Measurements from ENCODE around the gene TBC1D4. TPM values are rescaled to one million over a fixed set of nuclear protein-coding genes. Genes with fewer than 3 reads are reported as not detected.

TBC1D4 gene
- polyA plus RNA-seq, 1 experiment = 8.0 TPM

DNA sequence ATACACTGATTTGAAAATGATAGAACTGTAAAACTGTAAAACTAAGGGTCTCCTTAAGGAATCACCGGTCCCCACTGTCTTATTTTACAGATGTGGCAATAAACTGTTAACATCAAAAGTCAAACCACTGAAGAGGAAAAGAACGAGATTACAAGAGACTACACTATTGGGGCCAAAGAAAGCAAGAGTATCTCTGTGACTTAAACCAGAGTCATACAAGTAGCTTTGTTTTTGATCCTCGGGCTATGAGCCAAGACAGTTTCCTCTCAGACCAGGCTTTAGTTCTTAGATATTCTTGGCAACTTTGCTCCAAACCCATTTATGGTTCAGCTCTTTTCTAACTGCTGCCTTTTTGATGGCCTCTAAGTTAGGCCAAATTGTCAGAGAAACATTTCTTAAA, 113.8 kb downstream of the TBC1D4 start:
- CTCF ChIA-PET = interaction anchor here (0.7 to 2.8 kb wide), 6 partner anchors 10 to 182 kb away, joined by 3 to 21 read pairs (median 4); partner anchors contain the start of gene TBC1D4
- Histone ChIP-seq H3K4me3 (ENCODE audit: low read depth, low read length) (no peak overlapping the region), H3K27me3 (ENCODE audit: control insufficient read depth, insufficient read depth, low read length) (no peaks in the 10 kb centered on the region), H3K9me3 (ENCODE audit: control insufficient read depth, insufficient read depth, low read length) (no peaks in the 10 kb centered on the region), H3K27ac (ENCODE audit: low read depth, low read length) (no peak overlapping the region)
- TF ChIP-seq, protein P1, sequence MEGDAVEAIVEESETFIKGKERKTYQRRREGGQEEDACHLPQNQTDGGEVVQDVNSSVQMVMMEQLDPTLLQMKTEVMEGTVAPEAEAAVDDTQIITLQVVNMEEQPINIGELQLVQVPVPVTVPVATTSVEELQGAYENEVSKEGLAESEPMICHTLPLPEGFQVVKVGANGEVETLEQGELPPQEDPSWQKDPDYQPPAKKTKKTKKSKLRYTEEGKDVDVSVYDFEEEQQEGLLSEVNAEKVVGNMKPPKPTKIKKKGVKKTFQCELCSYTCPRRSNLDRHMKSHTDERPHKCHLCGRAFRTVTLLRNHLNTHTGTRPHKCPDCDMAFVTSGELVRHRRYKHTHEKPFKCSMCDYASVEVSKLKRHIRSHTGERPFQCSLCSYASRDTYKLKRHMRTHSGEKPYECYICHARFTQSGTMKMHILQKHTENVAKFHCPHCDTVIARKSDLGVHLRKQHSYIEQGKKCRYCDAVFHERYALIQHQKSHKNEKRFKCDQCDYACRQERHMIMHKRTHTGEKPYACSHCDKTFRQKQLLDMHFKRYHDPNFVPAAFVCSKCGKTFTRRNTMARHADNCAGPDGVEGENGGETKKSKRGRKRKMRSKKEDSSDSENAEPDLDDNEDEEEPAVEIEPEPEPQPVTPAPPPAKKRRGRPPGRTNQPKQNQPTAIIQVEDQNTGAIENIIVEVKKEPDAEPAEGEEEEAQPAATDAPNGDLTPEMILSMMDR (IDR thresholded peaks at IDR 0.05; ENCODE audit: low read depth, low read length) = no peak
- POLR2A ChIA-PET = no interaction called here
- peak; percentile 34 for DNase-seq (ENCODE audit: low read depth, low spot score)

DNA sequence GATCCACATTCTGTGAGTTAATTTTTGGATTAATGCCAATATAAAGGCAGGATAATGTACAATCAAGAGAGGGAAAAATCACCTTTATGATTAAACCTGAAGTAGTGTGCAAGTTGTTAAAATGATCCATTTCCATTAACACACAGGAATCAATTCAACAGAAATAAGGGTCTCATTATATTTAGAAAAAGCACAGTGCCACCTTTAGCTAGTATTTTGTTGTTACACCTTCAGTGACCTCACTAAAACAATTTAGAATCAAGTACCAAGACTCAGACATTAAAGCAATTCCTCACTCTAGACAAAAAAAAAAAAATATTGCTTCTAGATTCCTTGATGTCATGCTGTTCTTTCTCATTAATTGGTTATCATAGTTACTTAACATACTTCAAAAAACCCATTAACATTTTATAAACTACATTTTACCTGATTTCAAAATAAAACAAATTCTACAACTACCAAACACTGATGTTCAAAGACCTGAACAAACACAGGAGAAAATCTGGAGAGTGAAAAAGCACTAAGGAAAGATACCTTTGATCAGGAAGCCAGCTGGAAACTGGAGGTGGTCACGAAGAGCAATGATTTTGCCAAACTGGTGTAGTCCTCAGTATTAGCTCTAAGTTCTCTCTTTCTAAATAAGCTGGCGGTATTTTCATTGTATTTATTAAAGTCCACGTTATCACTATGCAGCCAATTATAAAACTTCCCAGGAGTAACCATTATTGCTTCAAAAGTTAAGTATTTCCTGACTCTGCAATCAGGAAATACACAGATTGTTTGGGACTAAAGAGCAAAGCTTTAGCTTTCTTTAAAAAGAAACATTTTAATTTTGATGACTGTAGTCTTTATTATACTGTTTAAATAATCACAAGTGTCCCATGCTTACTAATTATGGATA, 115.3 kb downstream of the TBC1D4 start:
- Histone ChIP-seq H3K27ac (ENCODE audit: low read depth, low read length) (no peak overlapping the region), H3K9me3 (ENCODE audit: control insufficient read depth, insufficient read depth, low read length) (peaks cover 6% of the 10 kb centered on the region; the same call in 1 of the 2 replicates), H3K4me3 (ENCODE audit: low read depth, low read length) (no peak overlapping the region), H3K27me3 (ENCODE audit: control insufficient read depth, insufficient read depth, low read length) (no peaks in the 10 kb centered on the region)
- ChIA-PET POLR2A (no interaction called here), CTCF (interaction anchor here (0.9 to 2.8 kb wide), 7 partner anchors 9 to 184 kb away, joined by 3 to 21 read pairs (median 3); partner anchors contain the start of gene TBC1D4)
- TF ChIP-seq, protein P1 (IDR thresholded peaks at IDR 0.05; ENCODE audit: low read depth, low read length) = 0 out of 2 replicates have a peak, but pooled peaks have one; percentile 7
- DNase-seq (ENCODE audit: low read depth, low spot score) = no peak

DNA sequence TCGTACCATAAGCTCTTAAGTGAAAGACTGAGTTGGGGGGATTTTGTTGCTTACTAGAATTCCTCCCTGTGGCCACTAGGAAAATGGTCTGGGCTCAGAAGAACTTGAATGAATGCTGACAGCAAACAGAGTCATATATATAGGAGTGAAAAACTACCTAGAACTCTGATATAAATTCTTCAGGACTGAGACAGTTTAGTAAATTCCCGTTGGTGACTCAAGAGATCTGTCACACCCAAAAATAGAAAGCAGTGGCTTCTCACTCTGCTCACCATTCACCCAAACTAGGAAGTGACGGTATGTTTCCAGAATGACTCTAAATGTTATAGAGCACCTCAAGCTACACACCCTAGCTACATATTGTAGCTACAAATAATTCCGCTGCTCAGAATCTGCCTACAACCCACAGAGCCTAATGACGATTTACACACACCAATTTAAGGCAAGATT, 116.2 kb downstream of the TBC1D4 start:
- ChIA-PET POLR2A (no interaction called here), CTCF (interaction anchor here (0.6 to 2.8 kb wide), 5 partner anchors 10 to 185 kb away, joined by 3 to 21 read pairs (median 3); partner anchors contain the start of genes COMMD6 and TBC1D4)
- Histone ChIP-seq H3K27me3 (ENCODE audit: control insufficient read depth, insufficient read depth, low read length) (no peaks in the 10 kb centered on the region), H3K9me3 (ENCODE audit: control insufficient read depth, insufficient read depth, low read length) (peaks cover 10% of the 10 kb centered on the region; the same call in 1 of the 2 replicates), H3K27ac (ENCODE audit: low read depth, low read length) (no peak overlapping the region), H3K4me3 (ENCODE audit: low read depth, low read length) (no peak overlapping the region; the same call in 1 of the 2 replicates)
- TF ChIP-seq, protein P1 (IDR thresholded peaks at IDR 0.05; ENCODE audit: low read depth, low read length) = peak; percentile 13; the same call in 1 of the 2 replicates
- peak; percentile 29 for DNase-seq (ENCODE audit: low read depth, low spot score)

DNA sequence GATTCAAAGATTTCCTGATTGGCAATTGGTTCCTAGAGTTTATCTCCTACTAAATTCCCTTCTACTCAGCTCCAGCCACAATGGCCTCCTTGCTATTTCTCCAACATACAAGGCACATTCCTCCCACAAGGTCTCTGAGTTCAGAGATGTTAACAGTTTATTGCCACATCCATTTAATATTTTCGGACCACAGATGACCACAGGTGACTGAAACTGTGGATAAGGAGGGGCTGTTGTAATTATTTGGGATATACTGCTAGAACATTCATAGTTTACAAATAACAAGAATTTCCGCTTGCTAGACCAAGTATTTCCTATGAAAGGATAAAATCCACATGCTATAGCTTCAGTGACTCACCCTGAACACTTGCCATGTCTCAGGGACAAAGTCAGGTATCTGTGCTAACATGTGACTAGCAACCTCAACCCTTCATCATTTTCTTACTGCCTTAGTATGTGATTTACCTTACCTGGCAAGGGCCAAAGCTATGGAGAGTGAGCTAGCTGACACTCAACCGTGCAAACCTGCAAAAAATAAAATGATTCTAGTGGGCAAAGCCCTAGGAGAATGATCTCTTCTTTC, 117.7 kb downstream of the TBC1D4 start:
- Histone ChIP-seq H3K27ac (ENCODE audit: low read depth, low read length) (no peak overlapping the region), H3K4me3 (ENCODE audit: low read depth, low read length) (no peak overlapping the region), H3K27me3 (ENCODE audit: control insufficient read depth, insufficient read depth, low read length) (no peaks in the 10 kb centered on the region), H3K9me3 (ENCODE audit: control insufficient read depth, insufficient read depth, low read length) (peaks cover 10% of the 10 kb centered on the region; the same call in 1 of the 2 replicates)
- DNase-seq (ENCODE audit: low read depth, low spot score) = no peak
- TF ChIP-seq, protein P1 (IDR thresholded peaks at IDR 0.05; ENCODE audit: low read depth, low read length) = no peak
- CTCF ChIA-PET = interaction anchor here (0.6 kb wide), 1 partner anchor 9 kb away, joined by 4 read pairs; no protein-coding TSS in a partner anchor
- POLR2A ChIA-PET = no interaction called here
